Stimulated activated CD4-positive, alpha-beta T cell treated with anti-CD3 and anti-CD28 coated beads, Interleukin-12 subunit alpha, Interleukin-12 subunit beta, amount 100 ng/mL, for 4 hours (primary cell): Measurements from ENCODE around the gene JPT2.

Experiments used
- DNase-seq: peaks from one replicate; pipeline ENCODE4 v3.0.0-alpha.2; 2020

Gene JPT2

GRCh38 chr16:1653023-1653422 is 25.1 kb upstream of the JPT2 start:
- no peak for DNase-seq

GRCh38 chr16:1654505-1655268 is 23.4 kb upstream of the JPT2 start:
- no peak for DNase-seq

GRCh38 chr16:1655269-1655807 is 22.7 kb upstream of the JPT2 start:
- no peak for DNase-seq

DNA sequence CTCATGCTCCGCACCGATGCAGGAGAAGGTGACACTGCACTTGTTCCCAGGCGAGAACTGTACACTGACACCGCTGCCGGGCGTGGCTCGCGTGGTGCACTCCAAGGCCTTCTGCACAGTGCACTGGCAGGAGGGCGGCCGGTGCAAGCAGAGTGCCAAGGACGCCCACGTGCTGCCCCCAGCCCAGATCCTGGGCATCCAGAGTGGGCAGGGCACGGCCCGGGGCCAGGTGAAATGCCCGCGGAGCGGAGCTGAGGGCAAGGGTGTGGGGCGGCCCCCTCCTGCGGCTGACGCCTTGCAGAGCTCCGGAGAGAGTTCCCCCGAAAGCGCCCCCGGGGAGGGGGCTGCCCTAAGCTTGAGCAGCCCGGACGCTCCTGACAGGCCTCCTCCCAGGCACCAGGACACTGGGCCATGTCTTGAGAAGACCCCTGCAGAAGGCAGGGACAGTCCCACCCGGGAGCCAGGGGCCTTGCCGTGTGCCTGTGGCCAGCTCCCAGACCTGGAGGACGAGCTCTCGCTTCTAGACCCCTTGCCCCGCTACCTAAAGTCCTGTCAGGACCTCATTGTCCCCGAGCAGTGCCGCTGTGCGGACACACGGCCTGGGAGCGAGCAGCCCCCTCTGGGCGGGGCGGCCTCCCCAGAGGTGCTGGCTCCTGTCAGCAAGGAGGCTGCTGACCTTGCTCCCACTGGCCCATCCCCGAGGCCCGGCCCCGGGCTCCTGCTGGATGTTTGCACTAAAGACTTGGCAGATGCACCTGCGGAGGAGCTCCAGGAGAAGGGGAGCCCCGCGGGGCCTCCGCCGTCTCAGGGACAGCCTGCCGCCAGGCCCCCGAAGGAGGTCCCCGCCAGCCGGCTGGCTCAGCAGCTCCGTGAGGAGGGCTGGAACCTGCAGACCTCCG is 21.9 kb upstream of the JPT2 start:
- no peak for DNase-seq

DNA sequence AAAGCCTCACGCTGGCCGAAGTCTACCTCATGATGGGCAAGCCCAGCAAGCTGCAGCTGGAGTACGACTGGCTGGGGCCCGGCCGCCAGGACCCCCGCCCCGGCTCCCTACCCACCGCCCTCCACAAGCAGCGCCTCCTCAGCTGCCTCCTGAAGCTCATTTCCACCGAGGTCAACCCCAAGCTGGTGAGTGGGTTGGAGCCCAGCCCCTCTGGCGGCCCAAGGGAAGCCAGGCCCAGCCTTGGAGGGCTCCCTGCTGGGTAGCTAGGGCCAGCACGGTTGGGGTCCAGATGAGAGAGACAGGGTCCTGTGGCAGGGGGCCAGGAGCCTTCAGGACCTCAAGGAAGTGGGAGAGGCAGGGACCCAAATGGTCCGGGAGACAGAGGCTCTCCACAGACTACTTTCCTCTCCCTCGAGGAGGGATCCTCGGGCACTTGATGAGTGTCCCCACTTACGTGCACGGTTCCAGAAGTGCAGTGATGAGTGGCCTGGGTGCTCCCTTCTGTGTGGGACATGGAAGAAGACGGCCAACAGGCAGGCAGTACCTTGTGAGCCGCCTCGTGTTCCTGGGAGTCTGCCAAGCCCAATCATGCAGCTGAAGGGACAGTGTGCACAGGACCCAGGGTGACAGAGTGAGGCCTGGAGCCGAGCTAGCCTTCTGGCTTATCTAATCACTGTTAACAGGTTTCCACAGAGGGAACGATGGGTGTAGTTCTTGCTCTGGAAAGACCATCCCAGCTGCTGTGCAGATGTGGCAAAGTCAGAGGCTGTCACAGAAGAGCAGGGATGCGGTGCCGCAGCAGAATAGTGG is 21.1 kb upstream of the JPT2 start:
- no peak for DNase-seq

GRCh38 chr16:1657841-1658240 is 20.2 kb upstream of the JPT2 start:
- DNase-seq = no peak

DNA sequence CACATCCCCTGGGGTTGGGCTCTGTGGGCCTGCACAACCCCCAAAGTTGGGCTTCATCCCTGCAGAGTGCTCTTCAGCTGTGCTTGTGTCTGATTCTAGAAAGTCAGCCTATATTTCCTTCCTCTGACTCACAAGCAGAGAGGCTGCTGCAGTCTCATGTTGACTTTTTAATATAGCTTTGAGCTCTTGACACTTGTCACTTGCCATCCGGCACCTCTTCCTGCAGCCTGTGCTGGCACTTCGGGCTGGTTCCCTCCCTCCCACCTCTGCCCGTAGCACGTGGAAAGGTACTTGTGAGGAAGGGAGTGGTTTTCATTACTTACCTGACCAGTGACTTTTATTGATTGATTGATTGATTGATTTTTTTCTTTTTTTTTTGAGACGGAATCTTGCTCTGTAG is 19.0 kb upstream of the JPT2 start:
- no peak for DNase-seq

GRCh38 chr16:1661826-1662225 is 16.3 kb upstream of the JPT2 start:
- no peak for DNase-seq

- no peak for DNase-seq
These were observed 15.5 kb upstream of the JPT2 start for GRCh38 chr16:1662543-1662942.

GRCh38 chr16:1665829-1666228 is 12.2 kb upstream of the JPT2 start:
- DNase-seq = no peak

DNA sequence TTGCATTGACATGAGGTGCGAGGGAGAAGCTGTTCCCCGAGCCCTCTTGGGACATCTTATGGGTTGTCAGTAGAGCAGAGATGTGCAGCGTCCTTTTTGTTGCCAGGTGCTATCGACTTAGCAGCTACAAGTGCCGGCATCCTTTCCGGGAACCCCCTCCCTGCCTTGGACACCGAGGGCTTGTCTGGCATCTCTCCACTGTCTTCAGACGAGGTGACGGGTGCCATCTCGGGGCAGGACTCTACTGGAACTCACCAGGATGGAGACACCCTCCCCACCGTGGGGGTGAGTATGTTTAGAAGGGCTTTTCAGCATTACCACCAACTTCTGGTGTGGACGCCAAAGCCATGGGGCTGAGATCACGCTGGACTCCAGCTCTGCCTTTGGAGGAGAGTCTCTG is 11.8 kb upstream of the JPT2 start:
- DNase-seq = no peak

GRCh38 chr16:1667271-1667670 is 10.8 kb upstream of the JPT2 start:
- DNase-seq = no peak

- no peak for DNase-seq
These were observed 10.2 kb upstream of the JPT2 start for GRCh38 chr16:1667916-1668315.

- no peak for DNase-seq
These were observed 9.3 kb upstream of the JPT2 start for GRCh38 chr16:1668612-1669319.

DNA sequence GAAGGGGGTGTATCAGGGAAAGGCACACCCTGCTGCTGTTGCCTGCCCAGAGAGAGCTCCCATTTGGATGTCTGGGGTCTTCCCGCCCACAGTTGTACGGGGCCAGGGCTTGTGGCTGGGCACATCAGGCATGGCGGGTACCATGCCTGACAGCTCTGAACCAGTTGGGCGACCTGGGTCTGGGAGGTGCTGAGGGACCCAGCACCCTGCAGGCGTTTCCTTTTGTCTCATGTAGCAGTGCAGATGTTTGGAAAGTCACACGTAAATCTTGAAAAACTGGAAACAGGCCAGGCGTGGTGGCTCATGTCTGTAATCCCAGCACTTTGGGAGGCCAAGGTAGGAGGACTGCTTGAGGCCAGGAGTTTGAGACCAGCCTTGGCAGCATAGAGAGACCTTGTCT is 8.4 kb upstream of the JPT2 start:
- DNase-seq = no peak

DNA sequence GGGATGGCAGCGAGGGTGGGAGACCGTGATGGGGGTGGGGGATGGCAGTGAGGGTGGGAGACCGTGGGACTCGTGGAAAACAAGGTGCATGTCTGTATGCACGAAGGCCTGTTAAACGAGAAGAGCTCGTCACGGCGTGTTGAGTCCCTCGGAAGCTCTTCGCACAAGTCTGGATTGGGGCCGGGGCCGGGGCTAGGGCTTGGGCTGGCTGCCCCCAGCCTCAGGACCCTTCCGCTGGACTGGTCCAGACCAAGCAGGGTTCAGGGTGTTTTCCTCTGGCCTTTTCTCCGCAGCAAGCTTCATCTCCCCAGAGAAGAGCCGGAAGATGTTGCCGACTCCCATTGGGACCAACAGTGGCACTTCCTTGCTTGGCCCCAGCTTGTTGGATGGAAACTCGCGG is 7.7 kb upstream of the JPT2 start:
- no peak for DNase-seq

DNA sequence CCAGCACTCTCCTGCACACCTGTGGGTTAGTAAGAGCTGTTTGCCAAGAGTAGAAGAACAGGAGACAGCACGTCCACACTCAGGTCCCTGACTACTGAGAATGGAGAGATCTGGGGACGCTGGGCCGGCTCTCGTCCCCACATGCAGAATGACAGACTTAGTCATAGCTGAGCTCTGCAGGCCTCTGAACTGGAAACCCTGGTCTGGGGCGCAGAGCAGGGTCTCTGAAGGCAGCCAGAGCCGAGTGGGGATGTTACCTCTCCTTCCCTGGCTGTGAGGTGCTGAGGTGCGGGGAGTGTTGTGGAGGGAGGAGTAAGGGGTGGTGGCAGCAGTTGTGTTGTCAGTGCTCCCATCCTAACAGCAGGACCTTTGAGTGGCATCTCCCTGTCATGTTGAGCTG is 7.2 kb upstream of the JPT2 start:
- no peak for DNase-seq

DNA sequence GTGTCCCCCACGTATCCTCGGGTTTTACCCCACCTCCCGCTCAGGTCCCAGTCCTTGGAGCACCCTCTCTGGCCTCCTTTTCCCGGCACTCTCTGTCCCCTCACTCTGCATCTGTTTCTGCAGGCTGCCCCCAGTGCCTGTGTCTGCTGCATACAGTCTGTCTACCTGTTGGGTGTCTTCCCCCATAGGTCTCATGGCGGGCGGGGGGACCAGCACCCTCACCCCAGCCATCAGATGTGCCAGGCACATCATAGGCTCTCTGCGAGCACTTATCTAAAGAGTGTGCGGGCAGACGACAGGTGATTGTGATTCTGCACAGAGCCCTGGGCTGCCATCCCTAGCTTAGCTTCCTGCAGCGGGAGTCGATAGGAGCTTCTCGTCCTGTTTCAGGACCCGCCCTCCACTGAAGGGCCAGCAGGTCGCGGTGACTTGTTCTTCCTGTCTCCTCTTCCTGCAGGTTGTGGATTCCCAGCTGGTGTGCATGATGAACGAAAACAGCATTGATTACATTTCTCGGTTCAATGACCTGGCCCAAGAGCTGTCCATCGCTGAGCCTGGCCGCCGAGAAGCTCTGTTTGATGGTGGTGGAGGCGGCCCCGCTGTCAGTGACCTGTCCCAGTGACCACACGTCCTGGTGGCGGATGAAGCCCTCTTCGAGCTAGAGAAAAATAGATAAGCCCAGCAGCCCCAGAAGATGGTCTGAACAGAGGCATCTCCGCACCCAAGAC is 4.5 kb upstream of the JPT2 start:
- DNase-seq = no peak

- DNase-seq = no peak
These were observed 3.8 kb upstream of the JPT2 start for GRCh38 chr16:1674306-1674705.

- DNase-seq = no peak
These were observed 3.1 kb upstream of the JPT2 start for GRCh38 chr16:1674751-1675664.

- no peak for DNase-seq
These were observed 1.4 kb upstream of the JPT2 start for GRCh38 chr16:1676661-1677060.
